NCI-H2196 (cell line): Measurements from ENCODE around the gene YWHAQ.
"Not testable (repeated sequence)": the region's sequence is repeated elsewhere in the genome, so short reads cannot be mapped to it uniquely, and the experiment has no call there.

Experiments used
- DNase-seq: peaks from one replicate; lab custom pipeline; 2025; ENCODE audit not compliant: unreplicated experiment; lab: John Stamatoyannopoulos, UW

The YWHAQ gene

GRCh38 chr2:9634133-9634532 is 3.3 kb upstream of the YWHAQ start:
- no peak for DNase-seq

DNA sequence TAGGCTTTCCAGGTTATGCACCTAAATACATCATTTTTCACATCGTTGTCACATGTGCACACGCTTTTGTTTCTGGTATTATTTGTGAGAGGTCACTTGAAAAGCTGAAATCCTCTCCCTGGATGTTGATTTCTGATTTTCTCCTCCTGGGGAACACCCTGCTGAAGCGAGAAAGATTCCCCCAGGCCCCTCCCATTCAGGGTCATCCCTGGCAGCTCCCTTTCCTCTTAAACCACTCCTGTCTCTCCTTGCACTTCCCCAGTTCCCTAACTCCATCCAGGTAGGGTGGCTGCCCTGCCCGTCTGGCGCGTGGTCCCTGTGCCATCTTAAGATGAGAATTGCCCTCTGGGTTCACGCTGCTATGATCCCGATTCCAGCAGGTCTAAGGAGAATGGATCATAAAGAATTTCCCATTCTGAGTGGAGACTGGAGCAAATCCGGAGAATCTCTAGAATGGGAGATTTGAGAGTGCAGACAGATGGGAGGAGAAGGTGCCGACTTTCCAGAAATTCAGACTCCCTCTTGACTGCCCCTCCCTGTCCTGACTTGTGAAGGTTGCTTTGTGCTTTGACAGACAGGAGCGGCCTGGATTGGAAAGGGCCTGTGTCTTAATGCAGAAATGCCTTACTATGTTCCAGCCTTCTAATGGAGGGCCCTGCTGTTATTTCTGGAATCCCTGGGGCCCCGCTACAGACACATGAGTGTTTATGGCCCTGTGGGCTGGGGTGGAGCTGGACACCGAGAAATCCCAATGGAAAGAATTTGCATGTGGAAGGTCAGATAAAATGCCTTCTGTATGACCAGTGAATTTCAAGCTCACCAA is 1.3 kb upstream of the YWHAQ start:
- no peak for DNase-seq

- no peak for DNase-seq
Observed at GRCh38 chr2:9631553-9631819, 689 bp upstream of the YWHAQ start.

DNA sequence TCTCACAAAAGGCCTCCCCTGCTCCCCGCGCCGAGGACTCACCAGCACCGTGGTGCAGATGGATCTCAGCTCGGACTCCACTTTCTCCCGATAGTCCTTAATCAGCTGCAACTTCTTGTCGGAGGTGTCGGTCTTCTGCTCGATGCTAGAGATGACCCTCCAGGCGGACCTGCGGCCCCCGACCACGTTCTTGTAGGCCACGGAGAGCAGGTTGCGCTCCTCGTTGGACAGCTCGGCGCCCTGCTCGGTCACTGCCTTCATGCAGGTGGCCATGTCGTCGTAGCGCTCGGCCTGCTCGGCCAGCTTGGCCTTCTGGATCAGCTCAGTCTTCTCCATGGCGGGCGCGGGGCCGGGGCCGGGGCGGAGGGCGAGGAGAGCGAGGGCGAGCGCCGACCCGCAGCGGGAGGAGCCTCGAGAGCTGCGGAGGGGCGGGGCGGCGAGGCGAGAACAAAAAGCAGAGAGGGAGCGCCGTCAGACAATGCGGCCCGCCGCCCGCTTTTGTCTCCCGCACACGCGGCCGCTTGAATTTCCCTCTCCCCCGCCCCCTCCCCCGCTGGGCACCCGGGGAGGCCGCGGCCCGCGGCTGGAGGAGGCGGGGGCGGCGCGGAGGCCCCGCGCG is 571 bp downstream of the YWHAQ start:
- peak; percentile 75 for DNase-seq

DNA sequence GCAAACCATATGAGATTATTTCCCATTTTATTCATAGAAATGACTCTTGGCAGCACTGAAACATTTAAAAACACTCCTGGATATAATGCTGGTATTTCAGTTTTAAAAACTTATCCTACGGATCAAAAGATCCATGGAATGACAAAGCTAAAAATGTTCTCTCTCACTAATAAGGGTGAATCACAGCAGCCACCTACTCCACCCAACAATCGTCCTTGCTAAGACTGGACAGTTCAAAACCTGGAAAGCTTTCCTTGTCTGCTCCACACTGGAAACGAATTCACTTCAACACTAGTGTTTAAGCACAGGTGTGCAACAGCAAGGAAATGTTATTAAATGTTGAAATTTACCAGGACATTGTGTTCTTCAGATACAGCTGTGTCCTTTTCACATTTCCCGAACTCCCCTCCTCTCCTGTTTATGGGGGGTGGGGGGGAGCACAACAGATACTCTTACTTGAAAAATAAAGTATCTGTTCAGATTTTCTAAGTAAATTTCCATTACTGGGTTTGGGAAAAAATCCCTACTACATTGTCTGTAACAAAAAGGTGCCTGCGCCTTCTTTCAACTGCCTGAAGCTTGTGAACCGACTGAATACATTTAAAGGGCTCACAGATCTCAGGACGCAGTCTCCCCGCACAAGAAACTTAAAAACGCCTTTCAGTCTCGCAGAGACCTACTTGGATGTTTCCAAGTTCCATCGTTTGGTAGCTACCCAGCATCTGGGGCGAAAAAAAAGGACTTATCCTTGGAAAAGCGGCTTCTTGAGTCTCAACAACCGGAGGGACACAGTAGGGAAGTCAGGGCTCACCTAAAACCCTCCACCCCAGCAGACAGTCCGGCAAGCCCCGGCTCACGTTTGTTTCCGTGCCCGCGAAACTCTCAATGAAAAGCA is 1.3 kb downstream of the YWHAQ start:
- no peak for DNase-seq

DNA sequence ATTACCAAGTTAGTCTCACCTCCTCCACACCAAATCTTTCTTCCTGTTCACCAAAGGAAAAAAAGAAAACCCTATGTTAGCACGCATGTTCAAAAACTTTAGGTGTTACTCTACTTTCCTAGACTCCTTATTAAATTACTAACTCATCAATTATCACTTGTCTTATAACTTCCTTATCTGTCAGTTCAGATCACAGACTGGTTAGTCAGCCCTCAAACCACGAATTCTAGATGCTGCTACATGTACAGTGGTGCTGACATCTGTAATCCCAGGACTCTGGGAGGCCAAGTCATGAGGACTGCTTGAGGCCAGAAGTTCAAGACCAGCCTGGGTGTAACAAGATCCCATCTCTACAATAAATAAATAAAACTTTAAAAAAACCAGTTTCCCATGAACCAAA is 3.5 kb downstream of the YWHAQ start:
- no peak for DNase-seq

- no peak for DNase-seq
Observed at GRCh38 chr2:9623151-9623550, 7.6 kb downstream of the YWHAQ start.

GRCh38 chr2:9621655-9622054 is 9.1 kb downstream of the YWHAQ start:
- DNase-seq, result not testable (repeated sequence)

DNA sequence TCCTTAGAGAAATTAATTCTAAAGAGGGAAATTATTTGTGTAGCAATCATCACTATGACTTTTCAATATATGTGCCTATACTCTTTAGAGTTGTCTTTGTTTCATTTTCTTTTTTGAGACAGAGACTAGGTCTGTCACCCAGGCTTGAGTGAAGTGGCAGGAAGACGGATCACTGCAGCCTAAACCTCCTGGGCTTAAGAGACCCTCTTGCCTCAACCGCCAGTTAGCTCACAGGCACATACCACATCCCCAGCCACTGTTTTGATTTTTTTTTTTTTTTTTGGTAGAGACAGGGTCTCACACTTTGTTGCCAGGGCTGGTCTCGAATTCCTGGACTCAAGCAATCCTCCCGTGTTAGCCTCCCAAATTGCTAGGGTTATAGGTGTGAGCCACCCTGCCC is 12.4 kb downstream of the YWHAQ start:
- DNase-seq, result no peak

GRCh38 chr2:9617749-9618148 is 13.0 kb downstream of the YWHAQ start:
- DNase-seq, result no peak

DNA sequence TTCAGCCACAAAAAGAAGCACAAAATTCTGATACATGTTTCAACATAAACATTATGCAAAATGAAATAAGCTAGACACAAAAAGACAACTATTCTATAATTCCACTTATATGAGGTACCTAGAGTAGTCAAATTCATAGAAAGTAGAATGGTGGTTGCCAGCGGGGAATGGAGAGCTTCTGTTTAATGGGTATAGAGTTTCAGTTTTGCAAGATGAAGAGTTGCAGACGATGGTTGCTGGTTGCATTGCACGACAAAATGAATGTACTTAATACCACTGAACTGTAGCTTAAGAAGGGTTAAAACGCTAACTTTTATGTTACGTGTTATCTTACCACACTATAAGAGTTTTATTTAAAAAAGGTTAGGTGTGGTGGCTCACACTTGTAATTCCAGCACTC is 13.5 kb downstream of the YWHAQ start:
- no peak for DNase-seq

DNA sequence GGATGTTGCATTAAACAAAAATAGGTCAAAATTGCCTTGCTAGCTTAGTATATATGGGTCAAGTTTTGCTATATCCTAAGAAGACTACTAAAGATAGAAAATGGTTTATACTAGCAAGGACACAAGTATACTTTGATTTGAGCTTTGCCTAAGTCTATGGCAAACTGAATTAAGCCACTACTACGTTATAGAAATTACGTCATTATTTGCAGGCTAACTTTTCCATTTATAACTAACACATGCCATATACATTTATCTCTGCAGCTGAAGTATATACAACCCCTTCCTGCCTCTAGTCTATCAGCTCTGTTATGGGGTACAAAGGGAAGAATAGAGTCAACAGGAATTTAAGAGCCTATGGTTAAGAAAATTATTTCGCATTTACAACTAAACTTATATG is 16.2 kb downstream of the YWHAQ start:
- DNase-seq, result no peak

DNA sequence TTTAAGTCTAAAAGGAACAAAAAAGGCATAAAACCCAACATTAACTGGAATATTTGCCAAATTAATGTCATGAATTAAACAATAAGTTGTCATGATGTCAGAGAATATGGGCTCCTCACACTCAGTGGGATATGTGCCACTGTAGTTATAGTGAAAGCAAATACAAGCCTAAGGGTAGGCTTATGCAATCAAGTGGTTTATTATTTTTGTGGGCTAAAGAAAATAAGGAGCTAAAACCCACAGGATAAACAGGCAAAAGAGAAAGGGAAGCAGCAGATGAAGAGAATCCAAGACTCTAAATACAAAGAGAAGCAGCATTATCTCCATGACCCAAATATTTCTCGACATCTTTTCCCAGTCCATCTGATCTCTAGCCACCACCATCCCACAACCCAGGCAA is 17.5 kb downstream of the YWHAQ start:
- DNase-seq, result no peak

GRCh38 chr2:9611549-9611912 is 19.3 kb downstream of the YWHAQ start:
- DNase-seq, result not testable (repeated sequence)

DNA sequence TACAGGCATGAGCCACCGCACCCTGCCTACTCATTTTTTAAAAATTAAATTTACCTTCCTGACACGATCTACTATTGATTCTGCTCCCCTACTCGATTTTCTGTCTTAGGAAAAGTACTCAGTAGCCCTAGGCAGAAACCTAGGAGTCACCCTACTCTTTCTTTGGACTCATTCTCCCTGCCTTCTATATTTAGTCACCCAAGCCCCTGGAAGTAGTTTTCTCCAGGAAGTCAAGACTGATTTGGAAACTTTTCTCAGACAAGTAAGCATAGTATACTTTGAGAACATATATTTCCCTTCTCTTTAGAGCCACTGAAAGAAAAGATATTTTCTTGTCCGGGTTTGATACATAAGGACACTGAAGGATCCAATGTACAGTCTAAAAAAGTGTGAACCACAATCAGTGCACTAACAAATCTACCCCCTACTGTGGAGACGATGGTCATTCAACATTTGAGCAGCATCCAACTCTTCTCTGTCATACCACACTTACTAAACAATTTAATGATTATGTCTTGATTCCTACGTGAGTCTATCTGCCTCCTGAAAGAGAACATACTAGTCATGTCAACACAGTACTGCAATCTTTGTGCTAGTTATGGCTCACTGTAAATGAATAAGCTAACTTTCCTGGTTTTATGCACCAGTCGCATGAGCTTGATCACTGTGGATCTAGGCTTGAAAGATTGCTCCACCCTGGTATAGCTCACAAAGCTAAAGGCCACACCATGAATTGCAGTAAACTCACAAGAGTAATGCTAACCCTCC is 19.8 kb downstream of the YWHAQ start:
- DNase-seq, result no peak

DNA sequence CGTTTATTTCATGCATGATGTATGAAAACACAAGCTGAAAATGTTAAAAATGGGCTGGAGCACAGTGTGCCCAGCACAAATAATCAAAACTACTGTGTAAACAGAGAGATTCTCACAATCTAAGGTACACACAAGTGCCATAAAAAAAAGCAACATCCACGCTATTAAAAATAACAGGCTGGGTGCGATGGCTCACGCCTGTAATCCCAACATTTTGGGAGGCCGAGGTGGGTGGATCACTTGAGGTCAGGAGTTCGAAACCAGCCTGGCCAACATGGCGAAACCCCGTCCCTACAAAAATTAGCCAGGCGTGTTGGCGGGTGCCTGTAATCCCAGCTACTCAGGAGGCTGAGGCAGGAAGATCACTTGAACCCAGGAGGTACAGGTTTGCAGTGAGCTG is 22.3 kb downstream of the YWHAQ start:
- not testable (repeated sequence) for DNase-seq

GRCh38 chr2:9602412-9602811 is 28.4 kb downstream of the YWHAQ start:
- DNase-seq, result no peak

DNA sequence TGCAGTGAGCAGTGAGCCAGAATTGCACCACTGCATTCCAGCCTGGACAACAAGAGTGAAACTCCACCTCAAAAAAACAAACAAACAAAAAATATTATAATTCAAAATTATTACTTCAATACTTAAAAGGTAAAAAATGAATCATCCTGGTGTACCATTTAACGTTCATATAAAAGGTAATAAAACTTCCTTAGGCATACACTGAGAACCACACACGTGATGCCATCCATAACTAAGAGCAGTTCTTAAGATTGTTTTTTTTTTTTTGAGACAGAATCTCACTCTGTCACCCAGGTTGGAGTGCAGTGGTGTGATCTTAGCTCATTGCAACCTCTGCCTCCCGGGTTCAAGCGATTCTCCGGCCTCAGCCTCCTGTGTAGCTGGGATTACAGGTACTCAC is 29.4 kb downstream of the YWHAQ start:
- no peak for DNase-seq

DNA sequence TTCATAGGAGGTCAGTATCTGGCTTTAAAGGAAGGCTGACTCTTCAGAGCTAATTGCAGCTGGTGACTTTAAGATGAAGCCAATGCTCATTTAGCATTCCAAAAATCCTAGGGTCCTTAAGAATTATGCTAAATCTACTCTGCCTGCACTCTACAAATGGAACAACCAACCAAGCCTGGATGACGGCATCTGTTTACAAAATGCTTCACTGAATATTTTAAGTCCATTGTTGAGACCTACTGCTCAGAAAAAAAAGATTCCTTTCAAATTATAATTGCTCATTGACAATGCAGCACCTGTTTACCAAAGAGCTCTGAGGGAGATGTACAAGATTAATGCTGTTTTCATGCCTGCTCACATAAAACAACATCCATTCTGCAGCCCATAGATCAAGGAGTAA is 31.4 kb downstream of the YWHAQ start:
- DNase-seq, result no peak

DNA sequence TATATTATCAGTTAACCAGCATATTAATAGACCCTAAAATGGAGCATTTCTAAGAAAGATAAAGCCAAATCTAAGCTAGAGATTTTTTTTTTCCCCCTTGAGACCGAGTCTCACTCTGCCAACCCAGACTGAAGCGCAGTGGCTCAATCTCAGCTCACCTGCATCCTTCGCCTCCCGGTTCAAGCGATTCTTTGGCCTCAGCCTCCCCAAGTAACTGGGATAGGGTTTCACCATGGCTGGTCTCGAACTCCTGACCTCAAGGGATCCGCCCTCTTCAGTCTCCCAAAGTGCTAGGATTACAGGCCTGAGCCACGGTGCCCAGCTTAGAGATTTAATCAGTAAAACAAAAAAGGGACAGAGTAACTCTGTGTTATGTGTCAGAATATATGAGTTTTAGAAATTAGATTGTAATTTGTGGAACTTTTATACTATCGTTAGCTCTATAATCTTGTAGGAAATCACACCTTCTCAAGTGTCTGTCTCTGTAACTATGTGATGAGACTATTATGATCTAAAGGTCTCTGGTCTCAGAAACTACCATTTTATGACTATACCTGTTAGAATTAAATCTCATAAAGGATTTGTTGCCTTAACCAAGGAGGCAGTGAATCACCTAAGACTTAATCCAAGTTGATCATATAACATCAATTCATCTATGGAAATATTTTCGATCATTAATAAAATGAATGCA is 34.0 kb downstream of the YWHAQ start:
- no peak for DNase-seq

GRCh38 chr2:9595746-9596145 is 35.1 kb downstream of the YWHAQ start:
- no peak for DNase-seq
